Cerebellar cortex (tissue), 1 donor: ENCODE results near the gene CTNNA2.

Experiments used
- DNase-seq: peaks from one replicate; pipeline ENCODE4 v3.0.0-alpha.2; 2015; ENCODE audit warnings: low spot score

The CTNNA2 gene

GRCh38 chr2:79612999-79613398 lies 100.1 kb downstream of the CTNNA2 start:
- DNase-seq, result no peak

DNA sequence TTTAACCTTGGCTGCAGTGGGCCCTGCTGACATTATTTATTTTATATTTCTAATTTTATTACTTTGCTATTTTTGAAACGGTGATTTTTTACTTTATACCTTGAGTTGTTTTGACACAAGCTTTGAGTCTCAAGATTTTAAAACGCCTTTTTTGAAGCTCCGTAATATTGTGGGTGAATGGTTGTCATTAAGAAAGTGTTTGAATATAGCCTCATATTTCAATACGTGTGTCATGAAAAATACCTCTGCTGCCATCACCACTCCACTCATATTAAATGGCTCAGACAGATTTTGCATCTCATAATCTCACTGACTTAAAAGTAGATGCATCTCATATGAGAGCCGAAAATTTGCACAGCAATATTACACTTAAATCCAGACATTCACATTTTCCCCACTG lies 106.6 kb downstream of the CTNNA2 start:
- DNase-seq, result no peak

- DNase-seq, result no peak
Observed at GRCh38 chr2:79619976-79620375, 107.1 kb downstream of the CTNNA2 start.

GRCh38 chr2:79620679-79621078 lies 107.8 kb downstream of the CTNNA2 start:
- no peak for DNase-seq

- DNase-seq, result no peak
Observed at GRCh38 chr2:79621252-79621651, 108.4 kb downstream of the CTNNA2 start.

- DNase-seq, result no peak
Observed at GRCh38 chr2:79621755-79622154, 108.9 kb downstream of the CTNNA2 start.

GRCh38 chr2:79622508-79622907 lies 109.7 kb downstream of the CTNNA2 start:
- no peak for DNase-seq

- DNase-seq, result no peak
Observed at GRCh38 chr2:79627237-79627636, 114.4 kb downstream of the CTNNA2 start.

DNA sequence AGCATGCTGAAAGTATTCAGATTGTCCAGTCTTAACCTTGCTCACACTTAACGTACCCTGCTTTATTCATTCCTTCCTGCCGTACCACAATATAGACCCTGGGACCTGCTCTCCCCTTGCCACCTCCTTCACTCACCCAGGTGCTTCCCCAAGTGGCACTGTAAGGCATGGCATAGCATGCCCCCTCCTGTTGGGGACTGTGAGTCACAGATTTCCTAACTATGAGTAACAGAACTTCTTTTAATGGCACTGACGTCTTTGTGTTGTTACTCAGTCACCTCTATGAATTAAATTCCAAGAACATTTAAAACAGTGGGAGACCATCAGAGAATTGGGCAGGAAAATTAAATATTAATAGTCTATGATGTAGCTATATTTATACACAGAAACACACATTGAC lies 117.2 kb downstream of the CTNNA2 start:
- DNase-seq, result no peak

DNA sequence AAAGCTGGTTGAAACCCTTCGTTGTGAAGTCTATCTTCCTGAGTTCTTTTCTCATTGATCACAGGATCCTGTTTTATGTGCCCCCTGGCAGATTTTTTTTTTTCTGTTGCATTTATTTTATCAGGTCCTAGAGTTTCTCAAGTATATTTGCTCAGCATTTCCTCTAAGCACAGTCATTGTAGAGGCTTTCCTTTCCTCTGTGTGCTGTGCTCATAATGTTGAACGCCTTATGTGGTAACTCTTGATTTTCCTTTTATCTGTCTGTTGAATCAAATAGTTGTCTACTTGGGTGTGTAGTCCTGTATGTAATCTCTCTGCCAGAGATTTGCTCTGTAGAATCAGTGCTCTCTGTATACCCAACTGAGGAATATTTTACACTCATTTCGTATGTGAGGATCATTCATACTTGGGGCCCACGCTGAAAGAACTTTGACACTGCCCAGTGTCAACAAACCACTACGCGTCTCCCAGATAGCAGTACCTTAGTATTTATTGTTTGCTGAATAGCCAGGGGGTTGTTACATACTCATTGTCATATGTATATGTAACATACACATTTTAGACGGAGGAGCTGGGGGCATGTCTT lies 118.2 kb downstream of the CTNNA2 start:
- DNase-seq, result no peak

DNA sequence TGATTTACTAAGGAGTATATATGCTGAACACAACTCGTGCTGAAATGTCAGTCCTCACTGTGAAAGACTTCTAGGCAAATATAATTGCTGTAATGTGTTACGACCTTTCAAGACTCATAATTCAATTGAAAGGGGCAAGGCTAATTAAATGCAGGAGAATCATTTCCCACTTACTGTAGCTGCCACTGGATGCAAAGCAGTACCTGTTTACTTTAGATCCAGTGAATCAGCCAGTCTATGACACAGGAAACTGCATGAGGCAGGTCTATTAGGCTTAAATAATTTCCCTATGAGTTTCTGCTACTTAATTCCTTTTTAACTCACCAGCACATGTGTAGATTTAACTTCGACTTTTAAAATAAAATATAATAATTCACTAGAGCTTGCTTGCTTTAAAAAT lies 125.6 kb downstream of the CTNNA2 start:
- DNase-seq, result no peak

- no peak for DNase-seq
Observed at GRCh38 chr2:79638954-79639353, 126.1 kb downstream of the CTNNA2 start.

DNA sequence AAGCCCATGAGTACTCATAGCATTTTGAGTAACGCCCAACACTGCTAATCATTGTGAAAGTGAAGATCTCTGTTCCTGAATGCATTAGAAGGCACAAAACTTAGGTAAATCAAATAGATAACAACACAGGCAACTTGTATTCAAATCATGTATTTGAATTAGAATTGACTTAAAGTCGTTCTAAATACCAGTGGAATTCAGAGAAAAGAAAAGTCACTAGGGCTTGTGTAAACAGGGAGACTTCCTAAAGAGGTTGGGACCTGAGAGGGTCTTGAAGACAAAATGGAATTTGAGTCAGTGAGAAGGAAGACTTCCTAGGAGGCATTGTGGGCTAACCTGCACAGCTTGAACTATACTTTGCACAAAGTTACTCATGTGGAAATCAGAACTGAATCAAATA lies 127.2 kb downstream of the CTNNA2 start:
- no peak for DNase-seq

DNA sequence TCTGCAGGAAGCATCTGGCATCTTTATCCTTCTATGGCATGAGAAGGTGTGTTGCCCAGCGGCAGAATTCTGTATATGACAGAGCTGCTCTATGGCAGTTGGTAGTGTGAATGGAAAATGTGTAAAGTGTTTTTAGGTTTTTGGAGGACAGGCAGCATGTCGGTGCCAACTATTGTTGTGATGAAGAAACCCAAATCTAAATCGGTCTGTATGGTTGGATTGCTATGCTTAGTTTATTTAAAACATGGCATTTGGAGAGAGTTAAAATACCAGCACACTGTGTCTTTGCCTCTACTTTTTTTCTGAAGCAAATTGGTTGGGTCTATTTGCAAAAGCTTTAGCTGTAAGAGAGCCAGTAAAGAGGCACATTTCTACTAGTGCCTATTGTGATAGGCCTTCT lies 136.7 kb downstream of the CTNNA2 start:
- DNase-seq, result no peak

DNA sequence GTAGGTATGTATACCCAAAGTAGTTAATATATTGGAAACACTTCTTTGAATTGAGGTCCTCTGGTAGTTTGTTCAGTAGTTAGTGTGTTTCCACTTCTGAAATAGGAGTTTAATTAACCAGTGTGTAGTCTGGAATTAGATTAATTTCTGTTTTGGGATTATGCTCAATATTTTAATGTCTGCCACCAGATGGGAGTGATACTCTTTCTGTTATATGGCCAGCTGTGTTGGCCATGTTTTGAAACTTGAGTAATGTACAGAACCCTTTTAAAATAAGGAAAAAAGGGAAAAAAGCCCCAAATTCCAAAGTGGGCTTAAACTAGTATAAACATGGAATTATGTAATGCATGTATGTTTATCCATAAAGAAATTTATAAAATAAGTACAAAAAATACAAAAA lies 147.7 kb downstream of the CTNNA2 start:
- DNase-seq, result no peak

DNA sequence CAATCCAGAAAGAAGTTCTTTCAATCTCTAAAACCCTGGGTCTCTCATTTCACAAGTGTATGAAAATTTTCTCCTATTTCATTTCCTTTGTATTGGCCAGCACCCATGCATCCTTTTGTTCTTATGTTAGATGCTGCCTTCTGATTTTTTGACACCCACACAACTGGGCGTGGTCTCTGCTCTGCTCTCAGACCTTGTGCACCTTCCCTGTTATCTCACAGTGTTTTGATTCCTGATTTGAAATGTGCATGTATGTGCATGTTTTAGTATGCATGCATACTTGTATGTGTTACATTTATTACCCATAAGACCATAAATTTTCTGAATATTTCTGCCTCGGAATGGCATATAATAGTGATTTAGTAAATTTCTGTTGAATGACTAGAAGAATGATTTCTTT lies 152.2 kb downstream of the CTNNA2 start:
- DNase-seq, result no peak

DNA sequence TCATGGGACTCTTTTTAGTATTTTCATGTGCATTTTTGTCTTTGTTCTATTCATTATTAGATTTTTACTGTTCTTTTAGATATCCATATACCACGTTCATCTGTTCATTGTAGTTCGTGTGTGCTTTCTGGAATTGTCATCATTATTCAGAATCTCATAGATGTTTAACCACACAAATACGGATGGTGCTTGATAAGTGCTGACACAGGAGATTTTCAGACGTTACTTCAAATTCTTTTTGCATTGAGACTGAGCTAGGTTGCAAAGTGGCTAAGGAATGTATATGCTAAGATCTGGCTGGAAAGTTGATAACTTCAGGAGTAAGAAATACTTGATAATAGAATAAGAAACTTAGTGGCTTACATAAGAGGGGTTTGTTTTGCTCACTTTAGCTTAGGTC lies 153.6 kb downstream of the CTNNA2 start:
- no peak for DNase-seq

DNA sequence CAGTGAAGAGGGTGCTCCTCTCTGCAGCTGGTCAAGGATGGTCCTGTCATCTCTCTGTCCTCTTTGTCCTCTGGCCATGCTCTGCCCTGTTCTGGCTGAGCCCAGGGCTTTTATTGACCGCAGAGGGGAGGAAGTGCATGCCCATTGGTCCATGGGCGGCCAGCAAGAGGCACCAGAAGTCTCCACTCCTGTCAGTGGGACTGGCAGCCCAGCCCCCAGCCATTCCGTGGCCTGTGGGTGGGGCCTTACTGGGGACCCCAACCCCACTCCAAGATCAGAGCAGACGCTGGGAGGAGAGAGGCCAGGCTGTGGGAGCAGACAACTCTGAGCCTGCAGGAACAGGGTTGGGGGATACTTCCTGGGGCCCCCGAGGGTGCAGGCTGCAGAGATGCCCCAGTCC lies 156.9 kb downstream of the CTNNA2 start:
- no peak for DNase-seq

DNA sequence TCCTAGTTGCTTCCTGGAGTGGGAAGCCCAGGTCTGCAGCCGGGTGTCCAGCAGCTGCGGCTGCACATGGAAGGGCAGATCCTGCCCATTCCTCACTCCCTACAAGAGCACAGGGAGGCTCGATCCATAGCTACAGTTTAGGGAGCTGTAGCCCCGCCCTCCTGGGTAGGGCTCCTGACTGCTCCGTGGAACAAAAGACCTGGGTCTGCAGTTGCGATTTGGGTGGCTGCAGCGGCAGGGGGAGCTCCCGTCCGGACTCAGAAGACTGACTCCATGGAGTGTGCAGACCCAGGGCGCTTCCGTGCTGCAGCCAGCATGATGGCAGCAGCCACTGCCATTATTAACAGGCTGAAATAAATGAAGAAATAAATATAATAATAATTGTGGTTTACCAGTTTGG lies 157.3 kb downstream of the CTNNA2 start:
- DNase-seq, result peak; percentile 8

DNA sequence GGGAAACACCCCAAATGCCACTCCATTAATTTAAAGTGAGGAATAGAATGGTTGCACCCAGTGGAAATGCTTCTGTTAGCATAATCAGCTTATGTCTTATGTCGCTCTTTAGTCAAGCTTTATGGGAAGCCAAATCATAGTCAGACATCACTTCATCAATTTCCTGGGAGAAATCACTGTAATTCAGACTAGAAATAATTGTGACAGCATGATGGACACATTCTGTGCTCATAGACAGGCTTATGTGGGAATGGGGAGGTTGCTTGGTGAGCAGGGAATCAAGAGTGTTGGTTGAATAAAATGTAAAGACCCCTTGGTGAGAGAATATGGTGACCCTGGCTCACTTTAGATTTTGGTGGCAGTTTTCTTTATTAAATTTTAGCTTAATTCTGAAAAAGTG lies 174.0 kb downstream of the CTNNA2 start:
- DNase-seq, result no peak

- DNase-seq, result no peak
Observed at GRCh38 chr2:79695248-79695647, 182.4 kb downstream of the CTNNA2 start.

GRCh38 chr2:79697200-79697599 lies 184.3 kb downstream of the CTNNA2 start:
- DNase-seq, result no peak

GRCh38 chr2:79700651-79701050 lies 187.8 kb downstream of the CTNNA2 start:
- DNase-seq, result no peak

GRCh38 chr2:79702905-79703304 lies 190.1 kb downstream of the CTNNA2 start:
- no peak for DNase-seq

- no peak for DNase-seq
Observed at GRCh38 chr2:79711098-79711497, 198.2 kb downstream of the CTNNA2 start.
